NCI-H1930 (cell line): ENCODE results near the gene GKAP1.
A peak's percentile ranks its signal among the peaks of the same experiment; 100 is the strongest.
"Not testable (repeated sequence)": the region's sequence is repeated elsewhere in the genome, so short reads cannot be mapped to it uniquely, and the experiment has no call there.

ENCODE experiments used
- DNase-seq, 2 experiments: peaks; one replicate each; lab custom pipeline; 2025; lab: John Stamatoyannopoulos, UW

The GKAP1 gene

DNA sequence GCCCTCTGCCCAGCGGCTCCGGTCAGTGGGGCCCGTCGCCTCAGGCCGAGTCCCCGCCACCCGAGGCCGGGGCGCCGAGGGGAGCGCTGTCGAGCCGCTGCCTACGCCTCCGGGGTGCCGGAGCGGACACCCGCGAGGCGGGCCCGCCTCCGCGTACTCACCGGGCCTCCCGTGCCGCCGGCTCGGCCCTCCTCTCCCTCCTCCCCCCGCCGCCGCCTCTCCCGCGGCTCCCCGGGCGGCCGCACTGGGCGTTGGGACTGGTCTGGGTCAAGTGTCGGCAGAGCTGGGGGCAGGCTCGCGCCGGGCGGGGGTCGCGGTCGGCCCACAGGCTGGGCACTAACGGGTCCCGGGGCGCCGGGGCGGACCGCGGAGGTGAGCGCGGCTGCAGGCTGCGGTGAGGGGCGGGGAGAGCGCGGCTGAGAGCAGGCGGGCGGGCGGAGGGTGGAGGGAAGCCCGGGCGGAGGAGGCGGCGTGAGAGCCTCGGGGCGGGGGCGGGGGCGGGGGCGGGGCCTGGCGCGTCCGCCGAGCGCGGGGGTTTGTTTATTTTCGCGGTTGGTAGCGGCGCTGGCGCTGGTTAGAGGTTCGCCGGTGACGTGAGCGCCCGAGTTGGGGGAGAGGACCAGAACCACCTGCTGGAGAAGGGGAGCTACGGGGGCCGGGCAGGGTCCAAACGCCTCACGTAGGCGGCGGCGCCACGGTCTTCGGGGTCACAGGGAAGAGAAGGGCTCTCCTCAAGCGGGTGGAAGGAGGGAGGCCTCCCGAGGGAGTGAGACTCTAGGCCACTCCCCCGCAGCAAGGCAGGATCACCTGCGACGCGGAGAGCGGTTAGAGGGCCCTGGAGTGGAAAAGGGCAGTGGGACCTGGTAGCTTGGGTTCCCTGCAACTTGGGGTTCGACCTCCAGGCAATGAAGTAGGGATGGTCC is at the start of gene GKAP1:
TSS of gene GKAP1 (minus strand) at position 414 of the 923 bp plus-strand sequence. CDS start 11,252 bp downstream, outside the sequence.
- DNase-seq: peak; percentile 58 to 84

DNA sequence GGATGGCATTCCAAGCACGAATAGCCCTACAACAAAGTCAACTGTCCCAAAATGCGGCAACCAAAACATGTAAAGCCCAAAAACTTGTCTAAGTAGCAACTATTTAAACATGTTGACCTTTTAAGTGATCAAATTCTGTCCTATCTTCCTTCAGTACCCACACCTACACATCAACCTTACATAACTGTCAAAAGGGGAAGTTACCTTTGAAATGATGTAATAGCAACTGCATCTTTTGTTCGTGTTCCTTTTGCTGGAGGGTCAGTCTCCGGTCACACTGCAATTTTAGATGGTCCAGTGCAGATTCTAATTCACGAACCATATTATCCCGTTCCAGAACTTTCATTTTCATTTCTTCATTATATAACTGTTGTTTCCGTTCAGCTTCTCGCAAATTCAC is 32.3 kb upstream of the GKAP1 start:
- DNase-seq: not testable (repeated sequence)

GRCh38 chr9:83837070-83837643 is 19.6 kb upstream of the GKAP1 start:
- DNase-seq: not testable (repeated sequence)

GRCh38 chr9:83830426-83831071 is 13.0 kb upstream of the GKAP1 start:
- not testable (repeated sequence) for DNase-seq

- not testable (repeated sequence) for DNase-seq
Measured at GRCh38 chr9:83824986-83825623, 7.5 kb upstream of the GKAP1 start.

- not testable (repeated sequence) for DNase-seq
Measured at GRCh38 chr9:83817011-83817355, 586 bp downstream of the GKAP1 start.

DNA sequence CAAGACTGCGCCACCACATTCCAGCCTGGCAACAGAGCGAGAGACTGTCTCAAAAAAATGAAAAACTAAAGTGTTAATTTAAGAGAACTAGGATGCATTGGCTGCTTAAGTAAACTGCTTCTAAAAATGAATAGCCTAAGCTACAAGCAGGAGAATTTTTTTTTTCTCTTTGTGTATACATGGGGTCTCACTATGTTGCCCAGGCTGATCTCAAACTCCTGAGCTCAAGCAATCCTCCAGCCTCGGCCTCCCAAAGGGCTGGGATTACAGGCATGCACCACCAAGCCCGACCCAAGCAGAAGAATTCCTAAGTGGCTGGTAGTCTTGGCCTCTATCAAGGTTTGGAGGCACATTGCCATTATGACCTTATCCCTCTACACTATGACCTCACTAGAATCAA is 2.4 kb downstream of the GKAP1 start:
- DNase-seq: not testable (repeated sequence)

DNA sequence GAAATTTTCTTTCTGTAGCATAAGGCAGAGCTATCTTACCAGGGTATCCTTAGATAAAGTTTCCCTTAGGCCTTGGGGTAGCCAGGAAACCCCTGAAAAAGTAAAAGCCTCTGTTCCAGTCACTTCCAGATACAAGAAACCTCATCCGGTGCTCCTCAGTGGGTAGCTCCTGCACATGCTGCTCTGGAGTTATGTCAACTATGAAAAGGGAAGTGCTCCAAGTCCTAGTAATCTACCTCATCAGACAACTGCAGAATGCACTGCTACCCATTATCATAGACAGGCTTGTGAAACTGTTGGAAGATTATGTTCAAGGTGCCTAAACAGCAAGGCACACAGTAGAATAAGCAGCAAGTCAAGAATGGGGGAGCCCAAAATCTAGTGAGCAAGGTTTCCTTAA is 8.4 kb downstream of the GKAP1 start:
- not testable (repeated sequence) for DNase-seq

DNA sequence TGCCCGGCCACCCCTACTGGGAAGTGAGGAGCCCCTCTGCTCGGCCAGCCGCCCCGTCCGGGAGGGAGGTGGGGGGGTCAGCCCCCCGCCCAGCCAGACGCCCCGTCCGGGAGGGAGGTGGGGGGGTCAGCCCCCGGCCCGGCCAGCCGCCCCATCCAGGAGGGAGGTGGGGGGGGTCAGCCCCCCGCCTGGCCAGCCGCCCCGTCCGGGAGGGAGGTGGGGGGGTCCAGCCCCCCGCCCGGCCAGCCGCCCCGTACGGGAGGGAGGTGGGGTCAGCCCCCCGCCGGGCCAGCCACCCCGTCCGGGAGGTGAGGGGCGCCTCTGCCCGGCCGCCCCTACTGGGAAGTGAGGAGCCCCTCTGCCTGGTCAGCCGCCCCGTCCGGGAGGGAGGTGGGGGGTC is 13.1 kb downstream of the GKAP1 start:
- not testable (repeated sequence) for DNase-seq

- DNase-seq: not testable (repeated sequence)
Measured at GRCh38 chr9:83803941-83804340, 13.6 kb downstream of the GKAP1 start.

DNA sequence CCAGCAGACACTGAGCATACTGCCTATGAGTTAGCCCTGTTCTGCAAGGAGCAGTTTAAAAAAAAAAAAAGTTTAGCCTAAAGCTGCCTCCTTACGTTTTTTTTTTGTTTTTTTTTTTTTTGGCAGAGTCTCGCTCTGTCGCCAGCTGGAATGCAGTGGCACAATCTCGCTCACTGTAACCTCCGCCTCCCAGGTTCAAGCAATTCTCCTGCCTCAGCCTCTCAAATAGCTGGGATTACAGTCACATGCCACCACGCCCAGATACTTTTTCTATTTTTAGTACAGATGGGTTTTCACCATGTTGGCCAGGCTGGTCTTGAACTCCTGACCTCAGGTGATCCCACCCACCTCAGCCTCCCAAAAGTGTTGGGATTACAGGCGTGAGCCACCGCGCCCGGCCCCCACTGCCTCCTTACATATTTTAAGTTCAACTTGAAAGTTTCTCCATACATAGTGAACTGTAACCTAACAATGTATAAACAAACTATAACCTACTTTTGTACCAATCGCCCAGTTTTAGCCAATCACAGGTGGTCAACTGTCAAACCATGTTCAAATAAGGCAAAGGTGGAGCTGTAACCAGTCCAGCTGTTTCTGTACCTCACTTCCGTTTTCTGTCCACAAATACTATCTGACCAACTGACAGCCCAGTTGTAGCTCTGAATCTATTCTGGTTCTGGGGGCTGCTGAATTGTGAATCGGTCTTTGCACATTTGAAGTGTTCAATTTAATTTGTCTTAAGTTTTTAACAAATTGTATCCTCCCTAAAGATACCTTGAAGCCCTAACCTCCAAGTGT is 17.1 kb downstream of the GKAP1 start:
- no peak for DNase-seq

DNA sequence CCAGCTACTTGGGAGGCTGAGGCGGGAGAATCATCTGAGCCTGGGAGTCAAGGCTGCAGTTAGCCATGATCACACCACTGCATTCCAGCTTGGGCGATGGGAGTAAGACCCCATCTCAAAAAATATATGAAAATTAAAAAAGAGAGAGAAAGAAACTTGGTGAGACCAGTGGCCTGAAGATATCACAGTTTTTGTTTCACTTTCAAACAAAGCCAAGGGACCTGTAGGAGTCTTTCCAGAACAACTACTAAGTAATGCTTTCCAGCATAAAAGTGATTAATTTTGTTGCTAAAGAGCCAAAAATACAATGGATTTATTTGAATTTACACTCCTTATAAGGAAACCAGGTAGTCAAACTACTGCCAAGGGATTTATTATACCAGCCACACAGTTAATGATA is 23.5 kb downstream of the GKAP1 start:
- no peak for DNase-seq

DNA sequence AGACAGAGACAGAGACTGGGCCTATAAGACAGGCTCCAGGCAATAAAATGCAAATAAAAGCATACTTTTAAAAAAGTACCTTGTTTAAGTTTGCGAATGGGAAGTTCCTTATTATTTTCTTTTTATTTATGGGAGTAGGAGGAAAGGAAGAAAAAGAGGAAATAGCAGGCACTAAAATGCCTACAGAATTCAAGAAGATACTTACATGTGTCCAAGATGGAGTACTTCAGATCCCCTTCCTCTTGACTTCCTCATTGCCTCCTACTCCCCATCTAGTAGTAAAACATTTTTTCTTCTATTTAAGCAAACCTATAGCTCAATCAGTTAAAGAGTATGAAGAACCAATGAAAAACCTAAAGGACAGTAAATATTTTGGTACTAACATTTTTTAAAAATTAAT is 24.8 kb downstream of the GKAP1 start:
- no peak for DNase-seq

- no peak for DNase-seq
Measured at GRCh38 chr9:83778164-83778563, 39.4 kb downstream of the GKAP1 start.

- no peak for DNase-seq
Measured at GRCh38 chr9:83775932-83776331, 41.6 kb downstream of the GKAP1 start.

- no peak for DNase-seq
Measured at GRCh38 chr9:83772860-83773259, 44.7 kb downstream of the GKAP1 start.

DNA sequence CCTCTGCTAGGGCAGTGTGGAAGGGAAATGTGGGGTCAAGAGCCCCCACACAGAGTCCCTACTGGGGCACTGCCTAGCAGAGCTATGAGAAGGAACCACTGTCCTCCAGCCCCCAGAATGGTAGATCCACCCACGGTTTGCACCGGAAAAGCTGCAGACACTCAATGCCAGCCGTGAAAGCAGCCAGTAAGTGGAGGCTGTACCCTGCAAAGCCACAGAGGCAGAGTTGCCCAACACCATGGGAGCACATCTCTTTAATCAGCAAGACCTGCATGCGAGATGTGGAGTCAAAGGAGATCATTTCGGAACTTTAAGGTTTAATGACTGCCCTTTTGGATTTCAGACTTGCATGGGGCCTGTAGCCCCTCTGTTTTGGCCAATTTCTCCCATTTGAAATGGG is 52.2 kb downstream of the GKAP1 start:
- DNase-seq: no peak

GRCh38 chr9:83754383-83754977 is 63.1 kb downstream of the GKAP1 start:
- DNase-seq: no peak

GRCh38 chr9:83749706-83750105 is 67.9 kb downstream of the GKAP1 start:
- no peak for DNase-seq

GRCh38 chr9:83744206-83744605 is 73.4 kb downstream of the GKAP1 start:
- DNase-seq: no peak

- DNase-seq: no peak
Measured at GRCh38 chr9:83733739-83734138, 83.8 kb downstream of the GKAP1 start.
